Measurements from ENCODE around the gene ACKR3.

The ACKR3 gene

DNA sequence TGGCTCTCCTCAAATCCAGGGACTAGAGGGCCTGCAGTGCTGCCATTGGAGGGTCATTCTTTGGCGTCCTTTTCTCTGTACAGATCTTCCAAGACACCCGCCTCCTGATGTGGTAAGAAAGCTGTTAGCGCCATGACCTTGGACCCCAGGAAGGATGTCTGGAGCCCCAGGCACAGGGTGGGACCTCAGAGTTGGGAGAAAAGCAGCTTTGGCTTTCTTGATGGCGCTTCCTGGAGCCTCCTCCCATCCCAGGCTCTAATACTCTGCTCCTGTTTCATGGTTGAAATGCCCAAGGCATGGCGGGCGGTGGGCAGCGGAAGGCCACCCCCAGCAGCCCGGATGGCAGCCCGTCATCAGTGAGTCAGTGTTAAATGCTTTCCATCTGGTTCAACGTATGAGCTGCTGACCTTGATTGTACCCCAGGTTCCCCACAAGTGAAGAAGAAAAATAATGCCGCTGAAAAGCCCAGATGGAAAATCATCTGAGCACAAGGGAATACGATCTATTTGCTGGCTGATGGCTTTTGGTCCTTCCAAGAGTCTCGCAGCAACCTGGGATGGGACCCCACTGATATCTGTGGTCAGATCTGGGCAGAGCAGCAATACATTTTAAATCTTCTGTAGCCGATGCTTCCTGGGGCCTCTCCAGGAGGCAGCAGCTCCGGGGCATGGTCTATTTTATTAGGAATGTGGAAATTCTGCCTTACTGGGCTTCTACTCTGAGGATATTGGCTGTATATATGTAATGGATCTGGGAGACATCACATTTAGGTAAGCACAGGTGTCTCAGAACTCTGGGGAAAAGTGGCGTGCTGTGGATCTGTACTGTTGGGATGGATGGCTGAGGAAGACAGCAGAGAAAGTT lies 15.1 kb downstream of the ACKR3 start:
- DNase-seq (ENCODE audit: low spot score) = no peak

- DNase-seq (ENCODE audit: low spot score) = no peak
These were observed 16.3 kb downstream of the ACKR3 start for GRCh38 chr2:236585966-236586365.

DNA sequence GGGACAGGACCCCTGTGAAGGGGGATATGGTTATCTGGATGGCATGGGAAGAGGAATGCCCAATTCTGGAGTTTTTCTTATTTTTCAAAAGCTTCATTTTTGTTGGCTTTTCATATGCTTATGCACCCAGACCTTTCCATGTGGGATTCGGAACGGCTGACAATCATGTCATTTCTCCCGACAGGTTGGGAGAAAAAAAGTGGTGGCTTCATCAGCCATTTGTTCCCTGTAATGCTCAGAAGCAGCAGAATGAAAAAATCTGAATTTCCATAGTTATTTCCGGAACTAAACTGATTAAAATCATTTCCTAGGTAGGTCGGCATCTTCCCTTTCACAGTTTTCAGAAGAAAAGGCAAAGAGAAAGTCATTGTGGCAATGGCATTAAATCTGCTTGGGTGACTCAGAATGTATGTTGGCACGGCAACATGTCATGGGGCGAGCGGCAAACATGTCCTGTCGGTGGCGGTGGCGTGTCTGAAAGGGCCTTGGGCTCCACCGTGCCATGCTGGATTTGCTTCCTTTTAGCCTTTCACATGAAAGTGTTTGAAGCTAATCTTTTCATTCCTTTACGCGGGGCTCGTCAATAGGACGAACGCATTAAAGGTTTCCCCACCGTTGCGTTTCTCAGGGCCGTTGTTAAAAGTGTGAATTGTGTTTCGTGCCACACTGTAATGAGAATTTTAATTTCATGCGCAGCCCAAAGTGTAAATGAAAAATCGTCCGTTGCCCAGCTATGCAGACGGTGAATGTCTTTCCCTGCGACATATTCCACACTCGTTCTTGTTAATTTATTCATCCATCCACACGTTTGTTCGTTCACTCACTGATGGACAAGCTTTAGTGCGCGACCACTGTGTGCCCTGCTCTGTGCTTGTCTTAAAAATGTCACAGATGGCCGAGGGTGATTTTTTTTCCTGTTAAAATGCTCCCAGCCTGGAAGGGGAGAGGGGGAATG lies 18.5 kb downstream of the ACKR3 start:
- DNase-seq (ENCODE audit: low spot score) = no peak

DNA sequence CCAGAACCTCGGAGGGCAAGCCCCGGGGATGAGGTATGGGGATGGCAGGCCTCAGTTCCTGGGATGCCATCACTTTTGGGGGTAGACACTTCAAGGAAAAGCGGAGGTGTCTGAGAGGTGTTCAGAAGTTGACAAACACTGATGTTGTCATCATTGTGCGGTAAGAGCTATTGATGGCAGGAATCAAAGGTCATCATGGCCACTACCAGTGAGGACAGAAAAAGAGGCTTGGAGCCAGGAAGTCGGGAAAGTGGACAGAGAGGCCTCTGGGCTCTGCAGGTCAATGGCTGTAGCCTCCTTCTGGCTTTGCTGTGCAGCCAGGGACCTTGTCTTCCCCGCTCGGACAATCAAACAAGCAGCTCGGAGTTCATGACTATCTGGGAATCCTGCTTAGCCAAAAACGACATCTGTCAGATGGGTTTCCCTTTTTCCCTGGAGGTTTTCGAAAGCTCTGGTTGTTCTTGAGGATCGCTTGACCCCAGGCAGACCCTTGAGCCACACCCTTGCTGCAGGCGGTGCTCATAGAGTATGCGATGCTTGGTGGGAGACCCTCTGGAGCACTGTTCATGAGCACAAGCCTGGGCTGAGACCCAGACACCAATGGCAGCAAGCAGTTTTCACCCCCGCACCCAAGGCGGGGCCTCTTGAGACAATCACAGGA lies 19.4 kb downstream of the ACKR3 start:
- no peak for DNase-seq (ENCODE audit: low spot score)

DNA sequence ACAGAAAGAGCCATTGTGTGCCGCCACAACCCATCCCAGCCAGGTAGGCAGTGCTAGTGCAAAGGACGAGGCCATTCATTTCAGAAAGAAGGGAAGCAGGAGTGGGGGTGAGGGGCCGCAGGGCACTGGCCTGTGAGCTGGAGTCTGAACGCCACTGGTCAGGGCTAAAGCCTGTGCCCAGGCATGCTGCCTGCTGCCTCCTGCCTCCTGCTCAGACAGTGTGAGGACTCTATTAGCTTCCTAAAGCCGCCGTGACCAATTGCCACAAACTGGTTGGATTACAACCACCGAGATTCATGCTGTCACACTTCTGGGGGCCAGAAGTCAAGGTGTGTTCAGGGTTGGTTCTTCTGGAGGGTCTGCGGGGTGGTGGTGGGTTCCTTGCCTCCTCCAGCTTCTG lies 21.2 kb downstream of the ACKR3 start:
- DNase-seq (ENCODE audit: low spot score) = no peak

GRCh38 chr2:236592821-236593220 lies 23.2 kb downstream of the ACKR3 start:
- DNase-seq (ENCODE audit: low spot score) = no peak

- DNase-seq (ENCODE audit: low spot score) = no peak
These were observed 23.9 kb downstream of the ACKR3 start for GRCh38 chr2:236593531-236593930.

DNA sequence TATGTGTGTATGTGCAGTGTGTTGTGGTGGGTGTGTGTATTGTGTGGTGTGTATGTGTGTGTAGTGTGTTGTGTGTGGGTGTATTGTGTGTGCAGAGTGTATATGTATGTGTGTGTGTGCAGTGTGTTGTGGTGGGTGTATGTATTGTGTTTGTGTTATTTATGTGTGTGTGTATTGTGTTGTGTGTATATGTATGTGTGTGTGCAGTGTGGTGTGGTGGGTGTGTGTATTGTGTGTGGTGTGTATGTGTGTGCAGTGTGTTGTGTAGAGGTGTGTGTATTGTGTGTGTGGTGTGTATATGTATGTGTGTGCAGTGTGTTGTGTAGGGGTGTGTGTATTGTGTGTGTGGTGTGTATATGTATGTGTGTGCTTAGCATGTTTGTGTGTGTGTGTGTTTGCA lies 24.3 kb downstream of the ACKR3 start:
- DNase-seq (ENCODE audit: low spot score) = no peak

- DNase-seq (ENCODE audit: low spot score) = no peak
These were observed 28.0 kb downstream of the ACKR3 start for GRCh38 chr2:236597629-236598028.

GRCh38 chr2:236599059-236599458 lies 29.4 kb downstream of the ACKR3 start:
- no peak for DNase-seq (ENCODE audit: low spot score)

DNA sequence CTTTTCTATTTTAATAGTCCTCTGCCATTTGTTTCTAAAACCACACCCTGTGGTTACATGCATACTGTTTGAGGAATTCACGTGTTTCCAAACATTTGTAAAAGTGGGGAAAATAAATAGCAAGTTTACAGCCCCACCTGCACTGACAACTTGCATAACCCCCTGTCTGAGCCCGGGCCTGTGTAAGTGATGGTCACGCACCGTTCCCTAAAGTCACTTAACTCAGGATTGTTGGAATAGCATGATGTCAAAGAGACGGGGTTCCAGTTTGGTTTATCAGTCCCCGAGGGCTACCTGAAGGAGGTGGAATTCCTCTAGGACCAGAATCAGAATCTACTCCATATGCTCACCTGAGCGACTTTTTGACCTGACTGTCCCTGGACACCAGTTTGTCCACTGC lies 30.5 kb downstream of the ACKR3 start:
- DNase-seq (ENCODE audit: low spot score) = no peak

GRCh38 chr2:236600892-236601291 lies 31.3 kb downstream of the ACKR3 start:
- DNase-seq (ENCODE audit: low spot score) = no peak

GRCh38 chr2:236601316-236602202 lies 31.9 kb downstream of the ACKR3 start:
- no peak for DNase-seq (ENCODE audit: low spot score)

GRCh38 chr2:236602678-236603077 lies 33.1 kb downstream of the ACKR3 start:
- no peak for DNase-seq (ENCODE audit: low spot score)

- DNase-seq (ENCODE audit: low spot score) = no peak
These were observed 33.9 kb downstream of the ACKR3 start for GRCh38 chr2:236603361-236604015.

- no peak for DNase-seq (ENCODE audit: low spot score)
These were observed 35.1 kb downstream of the ACKR3 start for GRCh38 chr2:236604575-236605344.

DNA sequence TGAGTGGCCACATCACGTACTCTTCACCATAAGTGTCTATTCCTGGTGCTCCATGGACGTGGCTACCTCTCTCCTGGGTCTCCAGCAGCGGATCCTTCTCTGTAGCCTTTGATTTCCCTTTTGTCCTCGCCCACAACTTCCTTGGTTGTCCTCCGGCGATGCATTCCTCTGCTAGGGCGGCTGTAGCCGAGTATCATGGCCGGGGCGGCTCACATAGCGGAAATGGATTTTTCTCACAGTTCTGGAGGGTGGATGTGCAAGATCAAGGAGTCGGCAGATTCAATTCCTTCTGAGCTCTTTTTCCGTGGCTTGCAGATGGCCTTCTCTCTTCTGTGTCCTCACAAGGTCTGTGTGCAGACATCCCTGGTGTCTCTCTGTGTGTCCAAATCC lies 35.7 kb downstream of the ACKR3 start:
- no peak for DNase-seq (ENCODE audit: low spot score)

DNA sequence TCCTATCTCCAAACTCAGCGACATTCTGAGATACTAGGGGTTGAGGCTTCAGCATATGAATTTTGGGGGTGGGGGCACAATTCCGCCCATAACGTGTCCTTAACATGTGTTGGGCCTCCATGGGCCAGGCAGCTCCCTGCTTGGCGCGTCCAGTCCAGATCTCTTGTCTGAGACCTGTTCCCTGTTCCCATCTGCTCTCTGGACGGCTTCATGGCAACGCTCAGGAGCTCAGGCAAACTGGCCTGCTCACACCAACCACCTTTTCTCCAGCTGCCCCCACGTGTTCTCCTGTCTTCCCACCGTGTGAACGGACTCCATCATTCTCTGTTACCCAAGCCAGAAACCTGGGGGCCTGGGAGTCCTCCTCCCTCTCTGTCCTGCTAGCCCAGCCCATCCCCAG lies 36.4 kb downstream of the ACKR3 start:
- DNase-seq (ENCODE audit: low spot score) = no peak

DNA sequence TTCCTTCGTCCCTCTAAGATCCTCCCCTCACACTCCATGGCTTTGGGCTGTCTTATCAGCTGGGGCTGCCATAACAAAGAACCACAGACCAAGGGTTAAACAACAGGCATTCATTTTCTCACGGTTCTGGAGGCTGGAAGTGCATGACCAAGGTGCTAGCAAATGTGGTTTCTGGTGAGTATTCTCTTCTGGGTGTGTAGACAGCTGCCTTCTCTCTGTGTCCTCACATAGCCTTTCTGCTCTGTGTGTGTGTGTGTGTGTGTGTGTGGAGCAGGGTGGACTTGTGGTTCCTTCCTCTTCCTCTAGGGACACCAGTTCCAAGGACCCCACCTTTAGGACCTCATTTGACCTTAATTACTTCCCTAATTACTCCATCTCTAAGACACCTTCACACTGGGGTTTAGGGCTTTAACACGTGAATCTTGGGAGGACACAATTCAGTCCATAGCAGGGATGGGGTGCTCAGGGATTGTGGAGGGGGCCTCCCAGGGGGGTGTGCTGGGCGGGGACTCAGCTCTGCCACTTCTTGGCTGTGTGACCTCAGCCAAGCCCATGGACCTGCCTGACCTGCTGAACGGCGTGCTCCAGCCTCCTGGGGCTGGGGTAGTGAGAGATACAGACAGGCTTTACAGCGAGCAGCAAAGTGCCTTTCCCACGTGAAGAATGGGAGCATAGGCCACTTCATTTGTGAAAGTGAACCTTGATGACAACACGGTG lies 38.0 kb downstream of the ACKR3 start:
- peak; percentile 37 for DNase-seq (ENCODE audit: low spot score)

DNA sequence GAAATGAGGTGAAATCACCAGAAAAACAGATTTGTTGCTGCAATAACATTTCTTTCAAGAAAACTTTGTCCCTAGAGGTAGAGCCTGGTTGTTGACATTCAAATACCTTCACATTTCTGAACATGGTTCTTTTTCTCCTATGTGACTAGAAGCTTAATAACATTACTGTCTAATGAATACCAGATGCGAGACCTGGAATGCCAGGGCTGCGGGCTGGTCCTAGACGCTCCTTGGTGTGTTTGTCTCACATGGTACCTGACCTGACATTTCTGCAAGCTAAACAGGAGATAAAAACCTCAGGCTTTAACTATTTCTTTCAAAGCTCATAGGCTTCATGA lies 38.5 kb downstream of the ACKR3 start:
- peak; percentile 59 for DNase-seq (ENCODE audit: low spot score)

Data from AG08395 (cell line).